ENCODE measurements around the gene TRPC4AP. TPM values are rescaled to one million over a fixed set of nuclear protein-coding genes. Genes with fewer than 3 reads are reported as not detected.
"Not testable (repeated sequence)": the region's sequence is repeated elsewhere in the genome, so short reads cannot be mapped to it uniquely, and the experiment has no call there.

Gene TRPC4AP
- total RNA-seq, 1 donor from 2014 or later, result 95.6 TPM

- no peak overlapping the region for H3K27ac Mint-ChIP-seq
- no peak for TF ChIP-seq CTCF (IDR thresholded peaks at IDR 0.05; ENCODE audit: unreplicated experiment)
- H3K4me1 Mint-ChIP-seq, result peaks cover 7% of the 10 kb centered on the region
- no peak for DNase-seq (ENCODE audit: low spot score in 2 of 2, unreplicated experiment in 2 of 2)
- H3K4me3 Mint-ChIP-seq, result no peak overlapping the region
- peaks cover 3% of the 10 kb centered on the region for H3K36me3 Mint-ChIP-seq
- H3K27me3 Mint-ChIP-seq (ENCODE audit: low read depth), result no peaks in the 10 kb centered on the region
- H3K9me3 Mint-ChIP-seq, result no peaks in the 10 kb centered on the region
Observed at GRCh38 chr20:35085477-35086225, 7.0 kb downstream of the TRPC4AP start.

- H3K27ac Mint-ChIP-seq, result peak overlapping the region; percentile 61
- no peak overlapping the region for H3K4me3 Mint-ChIP-seq
- no peaks in the 10 kb centered on the region for H3K9me3 Mint-ChIP-seq
- H3K4me1 Mint-ChIP-seq, result peaks cover 5% of the 10 kb centered on the region
- no peaks in the 10 kb centered on the region for H3K27me3 Mint-ChIP-seq (ENCODE audit: low read depth)
- H3K36me3 Mint-ChIP-seq, result peaks cover 3% of the 10 kb centered on the region
- no peak for TF ChIP-seq CTCF (IDR thresholded peaks at IDR 0.05; ENCODE audit: unreplicated experiment)
- no peak for DNase-seq (ENCODE audit: low spot score in 2 of 2, unreplicated experiment in 2 of 2)
Observed at GRCh38 chr20:35084998-35085397, 7.6 kb downstream of the TRPC4AP start.

DNA sequence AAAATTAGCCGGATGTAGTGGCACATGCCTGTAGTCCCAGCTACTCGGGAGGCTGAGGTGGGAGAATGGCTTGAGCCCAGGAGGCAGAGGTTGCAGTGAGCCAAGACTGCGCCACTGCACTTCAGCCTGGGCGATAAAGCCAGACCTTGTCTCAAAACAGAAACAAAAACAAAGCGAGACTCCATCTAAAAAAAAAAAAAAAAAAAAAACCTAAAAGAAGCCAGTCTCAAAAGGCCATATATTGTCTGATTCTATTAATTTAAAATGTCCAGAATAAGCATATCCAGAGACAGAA is 12.3 kb downstream of the TRPC4AP start:
- Mint-ChIP-seq H3K9me3 (peaks cover 26% of the 10 kb centered on the region), H3K36me3 (peaks cover 38% of the 10 kb centered on the region)
- not testable (repeated sequence) for H3K27ac Mint-ChIP-seq; H3K4me3 Mint-ChIP-seq; DNase-seq (ENCODE audit: low spot score in 2 of 2, unreplicated experiment in 2 of 2); H3K27me3 Mint-ChIP-seq (ENCODE audit: low read depth); H3K4me1 Mint-ChIP-seq

DNA sequence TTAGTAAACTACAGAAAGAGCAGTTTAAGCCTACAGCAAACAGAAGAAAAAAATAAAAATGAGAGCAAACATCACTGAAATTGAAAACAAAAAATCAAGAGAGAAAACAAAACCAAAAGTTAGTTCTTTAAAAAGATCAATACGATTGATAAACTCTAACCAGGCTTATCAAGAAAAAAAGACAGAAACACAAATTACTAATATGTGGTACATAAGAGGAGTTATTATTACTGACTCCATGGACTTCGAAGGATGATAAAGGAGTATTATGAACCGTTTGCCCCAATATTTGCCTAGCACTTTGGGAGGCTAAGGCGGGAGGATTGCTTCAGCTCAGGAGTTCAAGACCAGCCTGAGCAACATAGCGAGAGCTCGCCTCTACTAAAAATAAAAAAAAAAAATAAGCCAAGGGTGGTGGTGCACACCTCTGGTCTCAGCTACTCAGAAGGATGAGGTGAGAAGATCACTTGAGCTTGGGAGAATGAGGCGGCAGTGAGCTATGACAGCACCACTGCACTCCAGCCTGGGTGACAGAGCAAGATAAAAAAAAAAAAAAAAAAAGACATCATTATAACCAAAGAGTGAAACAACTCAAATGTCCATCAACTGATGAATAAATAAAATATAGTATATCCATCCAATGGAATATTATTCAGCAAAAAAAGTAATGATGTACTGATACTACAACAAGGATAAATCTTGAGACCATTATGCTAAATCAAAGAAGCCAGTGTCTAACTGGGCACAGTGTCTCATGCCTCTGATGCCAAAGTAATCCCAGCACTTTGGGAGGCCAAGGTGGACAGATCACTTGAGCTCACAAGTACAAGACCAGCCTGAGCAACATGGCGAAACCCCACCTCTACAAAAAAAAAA is 12.9 kb downstream of the TRPC4AP start:
- Mint-ChIP-seq H3K27ac (no peak overlapping the region), H3K4me3 (no peak overlapping the region), H3K36me3 (peaks cover 44% of the 10 kb centered on the region), H3K4me1 (no peaks in the 10 kb centered on the region), H3K27me3 (ENCODE audit: low read depth) (no peaks in the 10 kb centered on the region), H3K9me3 (peaks cover 31% of the 10 kb centered on the region)
- TF ChIP-seq CTCF (IDR thresholded peaks at IDR 0.05; ENCODE audit: unreplicated experiment), result no peak
- DNase-seq (ENCODE audit: low spot score in 2 of 2, unreplicated experiment in 2 of 2), result no peak

GRCh38 chr20:35077872-35078271 is 14.7 kb downstream of the TRPC4AP start:
- Mint-ChIP-seq H3K36me3 (peaks cover 59% of the 10 kb centered on the region), H3K27ac (no peak overlapping the region), H3K4me1 (no peaks in the 10 kb centered on the region), H3K4me3 (no peak overlapping the region), H3K9me3 (peaks cover 44% of the 10 kb centered on the region), H3K27me3 (ENCODE audit: low read depth) (no peaks in the 10 kb centered on the region)
- TF ChIP-seq CTCF (IDR thresholded peaks at IDR 0.05; ENCODE audit: unreplicated experiment), result no peak
- DNase-seq (ENCODE audit: low spot score in 2 of 2, unreplicated experiment in 2 of 2), result no peak

DNA sequence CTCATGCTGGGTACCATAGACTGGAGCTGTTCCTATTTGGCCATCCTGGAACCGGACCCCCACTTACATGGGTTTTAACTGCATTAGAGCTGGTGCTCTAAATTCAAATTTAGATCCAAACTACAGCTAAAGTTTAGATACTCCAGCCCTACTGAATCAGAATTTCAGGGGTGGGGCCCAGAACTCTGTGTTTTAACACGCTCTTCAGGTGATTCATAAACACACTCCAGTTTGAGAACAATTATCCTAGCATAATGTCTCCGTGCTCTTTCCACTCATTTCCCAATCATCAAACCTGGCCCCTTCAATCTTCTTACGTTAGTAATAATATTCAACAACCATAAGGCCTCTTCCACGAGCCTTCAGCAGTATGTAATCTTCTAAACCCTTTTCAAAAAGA is 15.3 kb downstream of the TRPC4AP start:
- Mint-ChIP-seq H3K9me3 (peaks cover 47% of the 10 kb centered on the region), H3K4me1 (no peaks in the 10 kb centered on the region), H3K27ac (no peak overlapping the region), H3K27me3 (ENCODE audit: low read depth) (no peaks in the 10 kb centered on the region), H3K4me3 (no peak overlapping the region), H3K36me3 (peaks cover 64% of the 10 kb centered on the region)
- TF ChIP-seq CTCF (IDR thresholded peaks at IDR 0.05; ENCODE audit: unreplicated experiment), result no peak
- no peak for DNase-seq (ENCODE audit: low spot score in 2 of 2, unreplicated experiment in 2 of 2)

- peaks cover 65% of the 10 kb centered on the region for H3K36me3 Mint-ChIP-seq
- H3K9me3 Mint-ChIP-seq, result peaks cover 31% of the 10 kb centered on the region
- H3K4me1 Mint-ChIP-seq; H3K27ac Mint-ChIP-seq; DNase-seq (ENCODE audit: low spot score in 2 of 2, unreplicated experiment in 2 of 2); H3K4me3 Mint-ChIP-seq; H3K27me3 Mint-ChIP-seq (ENCODE audit: low read depth): not testable (repeated sequence)
Observed at GRCh38 chr20:35071436-35072153, 21.0 kb downstream of the TRPC4AP start.
